Keratinocyte (primary cell): ENCODE results near the gene SLC4A1AP. TPM values are rescaled to one million over a fixed set of nuclear protein-coding genes. Genes with fewer than 3 reads are reported as not detected.

Source experiments
- DNase-seq: peaks from one replicate; pipeline ENCODE4 v3.0.0-alpha.2; 2011; ENCODE audit warnings: low read depth, missing footprints, low spot score
- FAIRE-seq: peaks from 2 replicates; lab custom pipeline; 2011; peaks lifted over from hg19 to GRCh38; lab: Jason Lieb, UNC
- H2AFZ ChIP-seq: 2 replicates; pipeline ENCODE4 v1.6.0; 2012; ENCODE audit warnings: low read length, control low read depth, inconsistent platforms; ENCODE audit not compliant: control insufficient read depth
- H3K27ac ChIP-seq: 2 replicates; pipeline ENCODE4 v1.5.1; 2011; ENCODE audit warnings: low read length; ENCODE audit not compliant: control insufficient read depth, insufficient read depth
- H3K27me3 ChIP-seq: 3 replicates; pipeline ENCODE4 v1.6.0; 2011; ENCODE audit warnings: low read length; ENCODE audit not compliant: control insufficient read depth, insufficient read depth; ENCODE audit errors: extremely low read depth
- H3K36me3 ChIP-seq, 2 experiments: 2 replicates in 1 of 2; 3 replicates in 1 of 2; pipeline ENCODE4 v1.5.1; 2011; ENCODE audit warnings: low read length in 2 of 2, mild to moderate bottlenecking in 1 of 2; ENCODE audit not compliant: control insufficient read depth in 2 of 2, insufficient read depth in 2 of 2; ENCODE audit errors: extremely low read depth in 1 of 2
- H3K4me1 ChIP-seq: 3 replicates; pipeline ENCODE4 v1.5.1; 2011; ENCODE audit warnings: low read length; ENCODE audit not compliant: control insufficient read depth, insufficient read depth; ENCODE audit errors: extremely low read depth
- H3K4me2 ChIP-seq: 3 replicates; pipeline ENCODE4 v1.6.0; 2011; ENCODE audit warnings: low read depth, low read length; ENCODE audit not compliant: control insufficient read depth, insufficient read depth; ENCODE audit errors: extremely low read depth
- H3K4me3 ChIP-seq, 3 experiments: fragments of 200-600 bp in 1 of 3; sonication (generic) in 1 of 3; 2 replicates in 2 of 3; 3 replicates in 1 of 3; pipeline ENCODE4 v1.5.1; 2011 to 2016; ENCODE audit warnings: low read length in 3 of 3, mild to moderate bottlenecking in 3 of 3, control low read depth in 2 of 3, inconsistent platforms in 1 of 3, low read depth in 1 of 3, mixed read lengths in 1 of 3, mixed run types in 1 of 3, moderate library complexity in 1 of 3; ENCODE audit not compliant: control insufficient read depth in 2 of 3, insufficient read depth in 2 of 3; ENCODE audit errors: extremely low read depth in 1 of 3
- H3K79me2 ChIP-seq: 2 replicates; pipeline ENCODE4 v1.6.0; 2012; ENCODE audit warnings: low read length; ENCODE audit not compliant: control insufficient read depth, insufficient read depth
- H3K9ac ChIP-seq: 3 replicates; pipeline ENCODE4 v1.6.0; 2011; ENCODE audit warnings: low read length; ENCODE audit not compliant: control insufficient read depth, insufficient read depth; ENCODE audit errors: extremely low read depth
- H3K9me1 ChIP-seq: 3 replicates; pipeline ENCODE4 v1.6.0; 2011; ENCODE audit warnings: low read length; ENCODE audit not compliant: control insufficient read depth, insufficient read depth; ENCODE audit errors: extremely low read depth
- H3K9me3 ChIP-seq: 2 replicates; pipeline ENCODE4 v1.5.1; 2012; ENCODE audit warnings: low read depth, low read length; ENCODE audit not compliant: control insufficient read depth
- H4K20me1 ChIP-seq: 3 replicates; pipeline ENCODE4 v1.6.0; 2011; ENCODE audit warnings: low read length; ENCODE audit not compliant: control insufficient read depth, insufficient read depth; ENCODE audit errors: extremely low read depth
- EZH2 ChIP-seq: IDR thresholded peaks from one replicate; pipeline ENCODE4 v1.6.1; 2012; ENCODE audit warnings: inconsistent platforms, mild to moderate bottlenecking, low read length, moderate library complexity
- dilution Hi-C: fragments of 300-500 bp; cut with MboI; formaldehyde crosslinking; loops from one replicate; pipeline ENCODE4 v1.7.0; 2020; ENCODE audit warnings: low sequenced_read_pairs; ENCODE audit not compliant: extremely low pct_ligation_motif_present
- polyA plus RNA-seq, 5 experiments: library from polyadenylated mRNA; depleted of rRNA in 3 of 5; stranded (reverse) in 3 of 5; stranded (forward) in 1 of 5; unstranded in 1 of 5; fragments of >200 nt; gene quantifications; 1 replicate in 1 of 5; 2 replicates in 3 of 5; 3 replicates in 1 of 5; pipeline versions ENCODE4 v1.2.1 to v1.2.3, GENCODE V29; 2011 to 2012; ENCODE audit warnings: missing spikeins in 2 of 5, low read depth in 1 of 5, low replicate concordance in 1 of 5
- TF ChIP-seq, protein P1 (sequence below), 3 experiments: IDR thresholded peaks in 1 of 3; conservative IDR thresholded peaks in 1 of 3; optimal IDR thresholded peaks in 1 of 3; 2 replicates in 2 of 3; 3 replicates in 1 of 3; pipeline versions ENCODE3 to v1.5.1; 2011; ENCODE audit warnings: low read length in 3 of 3, mild to moderate bottlenecking in 3 of 3, moderate library complexity in 2 of 3, control low read depth in 1 of 3, inconsistent platforms in 1 of 3; ENCODE audit not compliant: insufficient read depth in 2 of 3; ENCODE audit errors: extremely low read depth in 1 of 3

Gene SLC4A1AP
- polyA plus RNA-seq, 1 donor (not counting 4 experiments of a cell fraction or from before 2014, with no cell fraction given): 17.0 TPM

- Histone ChIP-seq H3K79me2 (no peaks in the 10 kb centered on the region), H3K9me3 (no peaks in the 10 kb centered on the region), H3K9ac (no peak overlapping the region), H3K27ac (peak overlapping the region; percentile 48), H3K9me1 (no peaks in the 10 kb centered on the region), H3K4me2 (peak overlapping the region; percentile 37), H3K4me1 (peaks cover 18% of the 10 kb centered on the region), H4K20me1 (no peaks in the 10 kb centered on the region), H3K27me3 (no peaks in the 10 kb centered on the region), H3K36me3 (peaks cover 30% of the 10 kb centered on the region in 2 experiments), H3K4me3 (no peak overlapping the region), H2AFZ (no peak overlapping the region)
- DNase-seq (no peak), FAIRE-seq (no peak)
- dilution Hi-C loops: no loop called here
- TF ChIP-seq, protein P1, sequence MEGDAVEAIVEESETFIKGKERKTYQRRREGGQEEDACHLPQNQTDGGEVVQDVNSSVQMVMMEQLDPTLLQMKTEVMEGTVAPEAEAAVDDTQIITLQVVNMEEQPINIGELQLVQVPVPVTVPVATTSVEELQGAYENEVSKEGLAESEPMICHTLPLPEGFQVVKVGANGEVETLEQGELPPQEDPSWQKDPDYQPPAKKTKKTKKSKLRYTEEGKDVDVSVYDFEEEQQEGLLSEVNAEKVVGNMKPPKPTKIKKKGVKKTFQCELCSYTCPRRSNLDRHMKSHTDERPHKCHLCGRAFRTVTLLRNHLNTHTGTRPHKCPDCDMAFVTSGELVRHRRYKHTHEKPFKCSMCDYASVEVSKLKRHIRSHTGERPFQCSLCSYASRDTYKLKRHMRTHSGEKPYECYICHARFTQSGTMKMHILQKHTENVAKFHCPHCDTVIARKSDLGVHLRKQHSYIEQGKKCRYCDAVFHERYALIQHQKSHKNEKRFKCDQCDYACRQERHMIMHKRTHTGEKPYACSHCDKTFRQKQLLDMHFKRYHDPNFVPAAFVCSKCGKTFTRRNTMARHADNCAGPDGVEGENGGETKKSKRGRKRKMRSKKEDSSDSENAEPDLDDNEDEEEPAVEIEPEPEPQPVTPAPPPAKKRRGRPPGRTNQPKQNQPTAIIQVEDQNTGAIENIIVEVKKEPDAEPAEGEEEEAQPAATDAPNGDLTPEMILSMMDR (optimal IDR thresholded peaks at IDR 0.05 in 1 of 3, IDR thresholded peaks at IDR 0.05 in 1 of 3, conservative IDR thresholded peaks at IDR 0.05 in 1 of 3; ENCODE audit: extremely low read depth in 1 of 3, insufficient read depth in 2 of 3, low read length in 3 of 3): no peak
- no peak for TF ChIP-seq EZH2
Measured at GRCh38 chr2:27652790-27653189, 10.9 kb upstream of the SLC4A1AP start.

- Histone ChIP-seq H3K4me3 (no peak overlapping the region), H3K27ac (peak overlapping the region; percentile 48), H3K36me3 (peaks cover 28 to 29% of the 10 kb centered on the region in 2 experiments), H3K4me2 (no peak overlapping the region), H3K79me2 (no peaks in the 10 kb centered on the region), H3K9ac (no peak overlapping the region), H2AFZ (no peak overlapping the region), H3K9me1 (no peaks in the 10 kb centered on the region), H3K4me1 (peaks cover 18% of the 10 kb centered on the region), H3K9me3 (no peaks in the 10 kb centered on the region), H3K27me3 (no peaks in the 10 kb centered on the region), H4K20me1 (no peaks in the 10 kb centered on the region)
- FAIRE-seq (no peak), DNase-seq (no peak)
- dilution Hi-C loops: no loop called here
- no peak for TF ChIP-seq EZH2
- TF ChIP-seq, protein P1 (optimal IDR thresholded peaks at IDR 0.05 in 1 of 3, IDR thresholded peaks at IDR 0.05 in 1 of 3, conservative IDR thresholded peaks at IDR 0.05 in 1 of 3; ENCODE audit: extremely low read depth in 1 of 3, insufficient read depth in 2 of 3, low read length in 3 of 3): no peak
Measured at GRCh38 chr2:27653397-27653796, 10.3 kb upstream of the SLC4A1AP start.
